Heart right ventricle (tissue), 16 donors: ENCODE data around the gene LPP. TPM values are rescaled to one million over a fixed set of nuclear protein-coding genes. Genes with fewer than 3 reads are reported as not detected.

Source experiments
- ATAC-seq, 8 donors: fragments of 200-7000 bp; cut with Tn5 transposase; one replicate each; pipeline ENCODE4 v1.9.1; 2020; ENCODE audit warnings: mild to moderate bottlenecking in 8 of 8, moderate library complexity in 8 of 8, moderate number of reproducible peaks in 1 of 8
- DNase-seq, 2 donors: peaks; one replicate each; pipeline ENCODE4 v3.0.0-alpha.2; 2020
- H3K27ac ChIP-seq, 10 donors: fragments of 200-600 bp; sonication (generic) in 2 of 10; one replicate each; pipeline versions ENCODE4 v1.5.0 to v1.8.0; 2020 to 2022; ENCODE audit warnings: mild to moderate bottlenecking in 3 of 10
- H3K27me3 ChIP-seq, 7 donors: fragments of 200-600 bp; one replicate each; pipeline ENCODE4 v1.8.0; 2021 to 2022; ENCODE audit warnings: mild to moderate bottlenecking in 2 of 7
- H3K36me3 ChIP-seq, 9 donors: fragments of 200-600 bp; sonication (generic) in 1 of 9; one replicate each; pipeline versions ENCODE4 v1.5.0 to v1.8.0; 2020 to 2022; ENCODE audit warnings: mild to moderate bottlenecking in 2 of 9
- H3K4me1 ChIP-seq, 9 donors: fragments of 200-600 bp; sonication (generic) in 1 of 9; one replicate each; pipeline versions ENCODE4 v1.5.0 to v1.8.0; 2020 to 2022; ENCODE audit warnings: mild to moderate bottlenecking in 4 of 9
- H3K4me3 ChIP-seq, 10 donors: fragments of 200-600 bp; sonication (generic) in 2 of 10; one replicate each; pipeline versions ENCODE4 v1.5.0 to v1.8.0; 2020 to 2022; ENCODE audit warnings: mild to moderate bottlenecking in 7 of 10, moderate library complexity in 2 of 10
- H3K9me3 ChIP-seq, 11 donors: fragments of 200-600 bp in 10 of 11; sonication (generic) in 2 of 11; one replicate each; pipeline versions ENCODE4 v1.5.0 to v1.8.0; 2013 to 2022; ENCODE audit warnings: mild to moderate bottlenecking in 2 of 11, control low read depth in 1 of 11, moderate library complexity in 1 of 11
- CTCF ChIP-seq, 9 donors: fragments of 200-600 bp; sonication (generic) in 2 of 9; IDR thresholded peaks; one replicate each; pipeline versions ENCODE4 v1.5.0 to v1.8.0; 2021 to 2022; ENCODE audit warnings: antibody characterized with exemption in 9 of 9, mild to moderate bottlenecking in 5 of 9, moderate library complexity in 1 of 9
- WGBS, 2 donors: extraction: QIAGEN DNeasy Blood & Tissue Kit; methylation state at CpG; one replicate each; pipeline ENCODE4 v1.1.7; 2013; ENCODE audit warnings: inconsistent platforms in 1 of 2; 5-methylcytosine and 5-hydroxymethylcytosine counted together
- intact Hi-C, 10 donors: fragments of 100-400 bp; cut with DNase I; formaldehyde crosslinking; loops; one replicate each; pipeline versions ENCODE4 v1.11.1 to v1.14.2; 2022
- polyA plus RNA-seq, 2 donors: library from polyadenylated mRNA; stranded (reverse); fragments of 200-250 nt; gene quantifications; one replicate each; pipeline ENCODE4 v1.2.3, GENCODE V29; 2013
- total RNA-seq, 10 donors: library from RNA; stranded (reverse); fragmentation: NEBNext Ultra II Directional in 3 of 10; extraction: Animal tissue kit (Norgen Biotek cat#: 25700) in 3 of 10; gene quantifications; one replicate each; pipeline versions ENCODE4 v1.2.1 to v1.2.4, GENCODE V29; 2021 to 2023
- donor health status: Arrhythmogenic right ventricular cardiomyopathy.
- donor health status: ischemic (EF 13 %, LVEDD 7.1; RV severe dilation, severe dysfunction).
- donor health status: healthy with polysubstance abuse.
- donor health status: DM: no; HTN: yes; CAD: no.
- donor health status: DM: no; HTN: no; CAD: no.
- donor health status: ischemic (EF 25% LVEDD 6.9; RV normal size, moderate dysfunction).
- donor health status: ischemic (EF 25% LVEDD 5.7; RV mildly dilated, moderate dysfunction).
- donor health status: healthy.
- donor health status: DM: yes; HTN: yes; CAD: no.
- donor health status: Ischemic cardiomyopathy.
- donor health status: ischemic (EF 35%, LVEDD 5.7; RV mildly dilated, moderate dysfunction).
- donor health status: nonischemic (EF 11% LVEDD 7.7; RV severe dilation, severe dysfunction).
- donor health status: DM: yes; HTN: yes; CAD: no.
- donor health status: PGD.
- donor health status: ischemic (EF 29% LVEDD 5.4; RV normal size, mild dysfunction).
- donor health status: nonischemic (EF 23%, LVEDD 6.1; RV moderate dilation, normal function).

Gene LPP
- total and polyA plus RNA-seq, 12 donors: 8.5 to 188 (median 140) TPM

GRCh38 chr3:188567478-188568195 is 413.7 kb downstream of the LPP start:
- H3K36me3 ChIP-seq: no peaks in the 10 kb centered on the region
- no peaks in the 10 kb centered on the region for H3K9me3 ChIP-seq
- peaks cover 0 to 24% (median 1%) of the 10 kb centered on the region in 9 donors for H3K4me1 ChIP-seq
- ATAC-seq (no peak), DNase-seq (no peak)
- TF ChIP-seq CTCF (IDR thresholded peaks at IDR 0.05): no peak
- H3K27me3 ChIP-seq: no peaks in the 10 kb centered on the region
- no peak overlapping the region for H3K27ac ChIP-seq
- no peak overlapping the region for H3K4me3 ChIP-seq
- intact Hi-C loops: no loop called here
- 84 to 88% methylated on average over 3 of the region's 3 CpGs for WGBS, 2 donors

GRCh38 chr3:188568736-188569135 is 414.8 kb downstream of the LPP start:
- H3K9me3 ChIP-seq: no peaks in the 10 kb centered on the region
- H3K4me3 ChIP-seq: no peak overlapping the region
- intact Hi-C loops: no loop called here
- DNase-seq (no peak), ATAC-seq (no peak)
- H3K4me1 ChIP-seq: peaks cover 0 to 33% (median 11%) of the 10 kb centered on the region in 9 donors
- no peak for TF ChIP-seq CTCF (IDR thresholded peaks at IDR 0.05)
- H3K27ac ChIP-seq: no peak overlapping the region
- no peaks in the 10 kb centered on the region for H3K36me3 ChIP-seq
- no peaks in the 10 kb centered on the region for H3K27me3 ChIP-seq
- 87 to 93% methylated on average over 3 of the region's 3 CpGs for WGBS, 2 donors

- peaks cover 0 to 42% (median 24%) of the 10 kb centered on the region in 9 donors for H3K4me1 ChIP-seq
- no peak overlapping the region for H3K4me3 ChIP-seq
- WGBS, 2 donors: 92 to 93% methylated on average over 7 of the region's 7 CpGs
- no peaks in the 10 kb centered on the region for H3K27me3 ChIP-seq
- no peak for TF ChIP-seq CTCF (IDR thresholded peaks at IDR 0.05)
- ATAC-seq: peak in 1 of 8 donors; percentile 62
- H3K27ac ChIP-seq: no peak overlapping the region
- no peaks in the 10 kb centered on the region for H3K36me3 ChIP-seq
- no peaks in the 10 kb centered on the region for H3K9me3 ChIP-seq
- no peak for DNase-seq
- intact Hi-C loops: loop anchor here in 1 of 10 donors (10.0 kb wide), 1 partner anchor 827 kb away; the partner anchor contains the start of gene BCL6
Observed at GRCh38 chr3:188571531-188572095, 417.7 kb downstream of the LPP start.

DNA sequence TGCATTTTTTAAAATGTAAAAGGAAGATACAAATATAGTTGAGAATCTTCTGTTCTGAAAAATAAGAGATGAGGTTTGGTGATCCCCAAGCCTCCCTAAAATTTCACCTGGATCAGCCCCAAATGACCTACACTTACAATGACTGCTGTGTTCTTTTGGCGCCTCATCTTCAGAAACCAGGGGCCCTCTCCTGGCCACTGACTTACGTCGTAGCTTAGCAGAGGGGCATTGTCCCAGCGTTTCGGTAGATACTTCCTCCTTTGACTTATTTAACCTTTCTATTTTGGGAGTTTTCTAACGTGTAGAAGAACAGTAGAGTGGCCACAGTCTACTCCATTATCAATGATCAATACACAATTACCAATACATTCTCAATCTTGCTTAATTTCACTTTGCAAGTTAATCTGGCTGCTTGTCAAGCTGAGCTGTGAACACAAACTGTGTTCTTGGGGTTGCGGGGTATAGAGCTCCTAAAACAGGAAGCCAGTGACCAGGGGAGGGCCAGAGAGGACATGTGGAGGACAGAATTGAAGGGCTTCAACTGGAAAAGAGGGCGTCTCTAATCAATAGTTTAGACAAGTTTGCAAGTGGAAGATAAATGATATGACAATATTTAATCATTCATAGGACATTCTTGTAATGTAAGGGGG is 419.5 kb downstream of the LPP start:
- ATAC-seq (peak in 1 of 8 donors; percentile 18), DNase-seq (no peak)
- Histone ChIP-seq H3K36me3 (no peaks in the 10 kb centered on the region), H3K4me1 (peaks cover 0 to 43% (median 33%) of the 10 kb centered on the region in 9 donors), H3K4me3 (no peak overlapping the region), H3K9me3 (no peaks in the 10 kb centered on the region), H3K27ac (peak overlapping the region in 1 of 10 donors; percentile 2), H3K27me3 (no peaks in the 10 kb centered on the region)
- TF ChIP-seq CTCF (IDR thresholded peaks at IDR 0.05): peak in 1 of 9 donors; percentile 15
- WGBS, 2 donors: 70 to 74% methylated on average over 8 of the region's 8 CpGs
- intact Hi-C loops: loop anchor here in 1 of 10 donors (10.0 kb wide), 1 partner anchor 829 kb away; the partner anchor contains the start of gene BCL6
